GM10847 (cell line): ENCODE data around the gene CELF2.

Source experiments
- POLR2A ChIP-seq: IDR thresholded peaks from 2 replicates; pipeline ENCODE4 v1.6.1; 2011; ENCODE audit not compliant: insufficient read length; ENCODE audit errors: extremely low read depth

The CELF2 gene

GRCh38 chr10:11017570-11018431 lies at the start of gene CELF2:
TSS of gene CELF2 (plus strand) at chr10:11017872. CDS start at chr10:11018090, 218 bp downstream.
- TF ChIP-seq POLR2A = no peak

- TF ChIP-seq POLR2A = no peak
These were observed 49.4 kb upstream of the CELF2 start for GRCh38 chr10:10968257-10968588.

GRCh38 chr10:10973310-10973709 lies 44.4 kb upstream of the CELF2 start:
- TF ChIP-seq POLR2A = no peak

- no peak for TF ChIP-seq POLR2A
These were observed 42.0 kb upstream of the CELF2 start for GRCh38 chr10:10975647-10976046.

GRCh38 chr10:10976652-10977051 lies 41.0 kb upstream of the CELF2 start:
- no peak for TF ChIP-seq POLR2A

- no peak for TF ChIP-seq POLR2A
These were observed 40.3 kb upstream of the CELF2 start for GRCh38 chr10:10977226-10977956.

GRCh38 chr10:10977978-10978377 lies 39.7 kb upstream of the CELF2 start:
- no peak for TF ChIP-seq POLR2A

- TF ChIP-seq POLR2A = no peak
These were observed 32.3 kb upstream of the CELF2 start for GRCh38 chr10:10985361-10985760.

- no peak for TF ChIP-seq POLR2A
These were observed 31.1 kb upstream of the CELF2 start for GRCh38 chr10:10986606-10987005.

GRCh38 chr10:10987111-10987510 lies 30.6 kb upstream of the CELF2 start:
- TF ChIP-seq POLR2A = no peak

- TF ChIP-seq POLR2A = no peak
These were observed 28.0 kb upstream of the CELF2 start for GRCh38 chr10:10989669-10990068.

- TF ChIP-seq POLR2A = no peak
These were observed 26.5 kb upstream of the CELF2 start for GRCh38 chr10:10991144-10991543.

GRCh38 chr10:10992072-10992471 lies 25.6 kb upstream of the CELF2 start:
- no peak for TF ChIP-seq POLR2A

GRCh38 chr10:10992961-10993714 lies 24.5 kb upstream of the CELF2 start:
- no peak for TF ChIP-seq POLR2A

GRCh38 chr10:10993785-10994184 lies 23.9 kb upstream of the CELF2 start:
- TF ChIP-seq POLR2A = no peak

- TF ChIP-seq POLR2A = no peak
These were observed 23.3 kb upstream of the CELF2 start for GRCh38 chr10:10994360-10994759.
